Measurements from ENCODE around the gene RPL36AL.
A peak's percentile ranks its signal among the peaks of the same experiment; 100 is the strongest.

Gene RPL36AL

DNA sequence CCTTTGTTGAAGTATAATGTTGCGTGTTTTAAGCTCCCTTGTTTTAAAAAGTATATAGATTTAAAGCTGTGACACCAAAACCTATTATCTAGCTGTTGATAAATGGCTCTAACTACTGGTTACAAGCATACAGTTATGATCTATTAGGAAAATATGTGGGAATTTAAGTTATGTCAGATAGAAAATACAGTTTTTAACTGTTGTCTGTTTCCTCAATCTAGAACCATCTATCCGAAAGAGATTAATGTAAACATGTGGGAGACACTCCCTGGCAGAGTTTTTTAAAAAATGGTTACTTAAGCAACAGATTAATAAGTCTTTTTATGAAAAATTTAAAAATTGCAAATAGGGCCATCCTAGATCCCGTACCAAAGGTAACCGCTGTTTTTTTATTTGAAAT is 8.2 kb downstream of the RPL36AL start:
- DNase-seq, result no peak
- Mint-ChIP-seq H3K36me3 (ENCODE audit: low read depth) (peaks cover 51% of the 10 kb centered on the region), H3K4me1 (peaks cover 10% of the 10 kb centered on the region), H3K9me3 (no peaks in the 10 kb centered on the region), H3K27ac (peak overlapping the region; percentile 45), H3K4me3 (no peak overlapping the region), H3K27me3 (ENCODE audit: low read depth, poor library complexity) (no peaks in the 10 kb centered on the region)
- TF ChIP-seq, protein P1, sequence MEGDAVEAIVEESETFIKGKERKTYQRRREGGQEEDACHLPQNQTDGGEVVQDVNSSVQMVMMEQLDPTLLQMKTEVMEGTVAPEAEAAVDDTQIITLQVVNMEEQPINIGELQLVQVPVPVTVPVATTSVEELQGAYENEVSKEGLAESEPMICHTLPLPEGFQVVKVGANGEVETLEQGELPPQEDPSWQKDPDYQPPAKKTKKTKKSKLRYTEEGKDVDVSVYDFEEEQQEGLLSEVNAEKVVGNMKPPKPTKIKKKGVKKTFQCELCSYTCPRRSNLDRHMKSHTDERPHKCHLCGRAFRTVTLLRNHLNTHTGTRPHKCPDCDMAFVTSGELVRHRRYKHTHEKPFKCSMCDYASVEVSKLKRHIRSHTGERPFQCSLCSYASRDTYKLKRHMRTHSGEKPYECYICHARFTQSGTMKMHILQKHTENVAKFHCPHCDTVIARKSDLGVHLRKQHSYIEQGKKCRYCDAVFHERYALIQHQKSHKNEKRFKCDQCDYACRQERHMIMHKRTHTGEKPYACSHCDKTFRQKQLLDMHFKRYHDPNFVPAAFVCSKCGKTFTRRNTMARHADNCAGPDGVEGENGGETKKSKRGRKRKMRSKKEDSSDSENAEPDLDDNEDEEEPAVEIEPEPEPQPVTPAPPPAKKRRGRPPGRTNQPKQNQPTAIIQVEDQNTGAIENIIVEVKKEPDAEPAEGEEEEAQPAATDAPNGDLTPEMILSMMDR (IDR thresholded peaks at IDR 0.05), result no peak

DNA sequence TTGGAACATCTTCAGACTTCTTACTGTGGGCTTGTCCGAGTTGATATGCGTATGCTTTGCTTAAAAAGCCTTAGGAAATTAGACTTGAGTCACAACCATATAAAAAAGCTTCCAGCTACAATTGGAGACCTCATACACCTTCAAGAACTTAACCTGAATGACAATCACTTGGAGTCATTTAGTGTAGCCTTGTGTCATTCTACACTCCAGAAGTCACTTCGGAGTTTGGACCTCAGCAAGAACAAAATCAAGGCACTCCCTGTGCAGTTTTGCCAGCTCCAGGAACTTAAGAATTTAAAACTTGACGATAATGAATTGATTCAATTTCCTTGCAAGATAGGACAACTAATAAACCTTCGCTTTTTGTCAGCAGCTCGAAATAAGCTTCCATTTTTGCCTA is 12.8 kb downstream of the RPL36AL start:
- H3K9me3 Mint-ChIP-seq, result no peaks in the 10 kb centered on the region
- no peak overlapping the region for H3K27ac Mint-ChIP-seq
- TF ChIP-seq, protein P1 (IDR thresholded peaks at IDR 0.05), result no peak
- no peak overlapping the region for H3K4me3 Mint-ChIP-seq
- H3K4me1 Mint-ChIP-seq, result peaks cover 8% of the 10 kb centered on the region
- no peak for DNase-seq
- H3K36me3 Mint-ChIP-seq (ENCODE audit: low read depth), result peaks cover 36% of the 10 kb centered on the region
- no peaks in the 10 kb centered on the region for H3K27me3 Mint-ChIP-seq (ENCODE audit: low read depth, poor library complexity)

DNA sequence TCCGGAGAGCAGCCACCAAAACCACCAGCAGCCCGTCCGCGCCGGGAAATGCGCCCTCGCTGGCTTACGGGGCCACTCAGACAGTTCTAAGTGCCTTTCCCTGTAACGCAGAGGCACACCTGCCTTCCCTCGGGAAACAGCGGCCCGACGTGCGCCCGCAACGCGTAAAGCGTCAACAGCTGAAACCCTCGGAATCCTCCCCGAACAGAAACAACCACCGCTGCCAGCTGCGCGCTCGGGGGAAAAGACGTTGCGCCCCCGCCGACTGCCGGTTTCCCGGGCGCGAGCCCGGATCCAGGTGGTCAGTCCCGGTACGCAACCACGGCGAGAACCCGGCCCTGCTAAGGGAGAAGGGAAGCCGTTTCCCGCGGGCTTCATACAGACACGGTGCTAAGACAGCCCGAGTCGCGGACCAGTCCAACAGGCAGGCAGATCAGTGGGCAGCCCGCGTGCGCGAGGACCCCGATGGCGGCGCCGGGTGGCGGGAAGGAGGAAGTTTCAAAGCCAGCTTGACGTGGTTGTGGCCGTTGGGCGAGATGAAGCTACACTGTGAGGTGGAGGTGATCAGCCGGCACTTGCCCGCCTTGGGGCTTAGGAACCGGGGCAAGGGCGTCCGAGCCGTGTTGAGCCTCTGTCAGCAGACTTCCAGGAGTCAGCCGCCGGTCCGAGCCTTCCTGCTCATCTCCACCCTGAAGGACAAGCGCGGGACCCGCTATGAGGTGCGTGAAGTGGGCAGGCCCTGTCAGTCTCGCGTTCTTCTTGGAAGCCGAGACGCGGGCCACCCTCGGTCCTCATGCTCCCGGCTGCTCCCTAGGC is 21.7 kb downstream of the RPL36AL start, which contains the start of gene LRR1:
Gene LRR1 (plus strand): TSS at position 456 of the 816 bp plus-strand sequence. CDS start 81 bp downstream, at position 537.
- Mint-ChIP-seq H3K4me1 (peaks cover 45% of the 10 kb centered on the region), H3K36me3 (ENCODE audit: low read depth) (no peaks in the 10 kb centered on the region), H3K27me3 (ENCODE audit: low read depth, poor library complexity) (no peaks in the 10 kb centered on the region), H3K27ac (peak within 1 kb of the TSS; percentile 97), H3K9me3 (no peaks in the 10 kb centered on the region), H3K4me3 (peak within 1 kb of the TSS; percentile 95)
- TF ChIP-seq, protein P1 (IDR thresholded peaks at IDR 0.05), result no peak
- DNase-seq, result peak; percentile 89

DNA sequence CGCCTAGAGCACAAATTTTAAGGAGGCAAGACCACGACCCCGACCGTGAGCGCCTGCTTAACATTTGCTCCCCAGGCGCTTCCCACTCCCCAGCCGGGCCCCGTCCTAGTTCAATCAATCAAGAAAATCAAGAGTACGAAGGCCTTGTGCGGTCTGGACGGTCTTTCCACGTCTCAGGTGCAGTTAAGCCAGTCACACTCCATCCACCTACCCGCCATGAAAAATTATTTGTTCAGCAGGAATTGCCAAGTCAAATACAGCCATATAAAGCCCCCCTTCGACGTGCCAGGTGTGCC is 22.3 kb downstream of the RPL36AL start:
- DNase-seq, result peak; percentile 35
- Mint-ChIP-seq H3K4me3 (peak overlapping the region; percentile 95), H3K4me1 (peaks cover 45% of the 10 kb centered on the region), H3K36me3 (ENCODE audit: low read depth) (no peaks in the 10 kb centered on the region), H3K9me3 (no peaks in the 10 kb centered on the region), H3K27ac (peak overlapping the region; percentile 97), H3K27me3 (ENCODE audit: low read depth, poor library complexity) (no peaks in the 10 kb centered on the region)
- TF ChIP-seq, protein P1 (IDR thresholded peaks at IDR 0.05), result no peak

DNA sequence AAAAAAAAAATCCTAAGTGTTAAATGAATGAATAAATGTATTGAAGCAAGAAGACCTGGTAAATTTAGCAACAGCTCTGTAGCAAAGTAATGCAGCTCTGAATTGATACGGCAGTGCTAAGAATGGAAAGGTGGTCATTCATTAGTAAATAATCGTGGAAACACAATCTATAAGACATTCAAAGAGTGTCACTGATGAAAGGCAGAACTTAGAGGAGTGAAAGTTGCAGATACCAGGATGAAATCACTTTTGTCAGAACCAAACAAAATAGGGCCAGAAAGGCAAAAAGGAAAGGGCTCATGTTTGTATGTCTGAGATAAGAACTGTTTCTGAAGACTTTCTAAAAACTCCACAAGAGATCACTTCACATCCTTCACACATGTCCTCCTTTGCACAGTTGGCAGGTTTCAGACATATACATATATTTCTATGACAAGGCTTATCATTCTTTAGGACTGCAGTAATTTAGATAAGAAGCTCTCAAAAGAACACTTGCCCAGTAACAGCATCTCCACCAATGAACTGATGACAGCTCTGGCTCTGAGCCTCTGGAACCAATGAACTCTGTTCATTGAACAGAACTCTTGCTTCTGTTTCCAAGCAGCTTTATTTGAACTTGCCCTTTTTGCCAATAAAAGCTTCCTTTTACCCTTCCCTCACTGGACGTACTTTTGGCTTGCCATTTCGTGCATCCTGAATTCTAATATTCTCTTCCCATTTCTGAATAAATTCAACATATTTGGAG is 25.9 kb downstream of the RPL36AL start:
- TF ChIP-seq, protein P1 (IDR thresholded peaks at IDR 0.05), result no peak
- Mint-ChIP-seq H3K36me3 (ENCODE audit: low read depth) (no peaks in the 10 kb centered on the region), H3K27ac (no peak overlapping the region), H3K4me3 (no peak overlapping the region), H3K27me3 (ENCODE audit: low read depth, poor library complexity) (peaks cover 2% of the 10 kb centered on the region), H3K4me1 (peaks cover 31% of the 10 kb centered on the region), H3K9me3 (no peaks in the 10 kb centered on the region)
- DNase-seq, result no peak
